GM19043 (cell line): Measurements from ENCODE around the gene CKAP2L.

Experiments
- ATAC-seq: cut with Tn5 transposase; IDR thresholded peaks from one replicate; pipeline ENCODE4 v1.9.1; 2021; ENCODE audit warnings: low read depth; ENCODE audit not compliant: unreplicated experiment

Gene CKAP2L

GRCh38 chr2:112792419-112792818, 28.0 kb upstream of the CKAP2L start:
- ATAC-seq: no peak

- no peak for ATAC-seq
These were observed 27.4 kb upstream of the CKAP2L start for GRCh38 chr2:112791693-112792230.

- no peak for ATAC-seq
These were observed 26.6 kb upstream of the CKAP2L start for GRCh38 chr2:112791019-112791418.

- no peak for ATAC-seq
These were observed 25.9 kb upstream of the CKAP2L start for GRCh38 chr2:112790305-112790704.

- ATAC-seq: no peak
These were observed 24.8 kb upstream of the CKAP2L start for GRCh38 chr2:112789186-112789585.

- no peak for ATAC-seq
These were observed 24.2 kb upstream of the CKAP2L start for GRCh38 chr2:112788653-112789052.

- no peak for ATAC-seq
These were observed 23.5 kb upstream of the CKAP2L start for GRCh38 chr2:112787729-112788393.

GRCh38 chr2:112787294-112787693, 22.9 kb upstream of the CKAP2L start:
- ATAC-seq: no peak

- no peak for ATAC-seq
These were observed 20.1 kb upstream of the CKAP2L start, which contains the start of gene IL1A for GRCh38 chr2:112784199-112785189. IL1A (minus strand) TSS chr2:112784493; CDS start chr2:112783770, 723 bp downstream.

GRCh38 chr2:112783187-112783714, 18.8 kb upstream of the CKAP2L start:
- ATAC-seq: no peak

- ATAC-seq: peak; percentile 86
These were observed 17.9 kb upstream of the CKAP2L start for GRCh38 chr2:112782234-112782799.

- ATAC-seq: no peak
These were observed 15.2 kb upstream of the CKAP2L start for GRCh38 chr2:112779598-112779997.

GRCh38 chr2:112777036-112777435, 12.6 kb upstream of the CKAP2L start:
- ATAC-seq: no peak

- ATAC-seq: no peak
These were observed 11.7 kb upstream of the CKAP2L start for GRCh38 chr2:112776113-112776512.

GRCh38 chr2:112774536-112775285, 10.3 kb upstream of the CKAP2L start:
- ATAC-seq: no peak

- no peak for ATAC-seq
These were observed 9.1 kb upstream of the CKAP2L start for GRCh38 chr2:112773556-112773955.

GRCh38 chr2:112772911-112773475, 8.6 kb upstream of the CKAP2L start:
- ATAC-seq: no peak

- peak; percentile 54 for ATAC-seq
These were observed 7.9 kb upstream of the CKAP2L start for GRCh38 chr2:112772322-112772721.

- ATAC-seq: no peak
These were observed 4.0 kb upstream of the CKAP2L start for GRCh38 chr2:112768432-112768831.
